Upper lobe of left lung (tissue), 4 donors: ENCODE results near the gene CTDP1.

Experiments
- CTCF ChIP-seq, 6 experiments: fragments of 450-650 bp in 4 of 6; fragments of 200-600 bp in 2 of 6; sonication (generic) in 2 of 6; IDR thresholded peaks; one replicate each; pipeline ENCODE4 v1.5.1; 2016 to 2019; ENCODE audit warnings: antibody characterized with exemption in 6 of 6
- POLR2A ChIP-seq, 4 donors: fragments of 450-650 bp; IDR thresholded peaks; one replicate each; pipeline ENCODE4 v1.5.1; 2016 to 2017; ENCODE audit warnings: antibody characterized with exemption in 4 of 4, mild to moderate bottlenecking in 2 of 4
- POLR2AphosphoS5 ChIP-seq, 2 donors: sonication (generic); formaldehyde crosslinking; IDR thresholded peaks; one replicate each; pipeline ENCODE4 v1.5.1; 2017; ENCODE audit warnings: antibody characterized with exemption in 2 of 2

GRCh38 chr18:79784965-79785770, 105.6 kb downstream of the CTDP1 start:
- TF ChIP-seq CTCF (IDR thresholded peaks at IDR 0.05) (no peak), POLR2AphosphoS5 (IDR thresholded peaks at IDR 0.05) (no peak), POLR2A (IDR thresholded peaks at IDR 0.05) (no peak)
